MG63 (cell line): ENCODE measurements around the gene FSTL5. TPM values are rescaled to one million over a fixed set of nuclear protein-coding genes. Genes with fewer than 3 reads are reported as not detected.

Source experiments
- DNase-seq: peaks from one replicate; pipeline ENCODE4 v3.0.0-alpha.2; 2020
- H3K27me3 ChIP-seq: fragments of 250-450 bp; sonication (Bioruptor Pico); 2 replicates; pipeline ENCODE4 v1.5.1; 2020; ENCODE audit warnings: mild to moderate bottlenecking, moderate library complexity
- H3K36me3 ChIP-seq: fragments of 250-450 bp; sonication (Bioruptor Pico); 2 replicates; pipeline ENCODE4 v1.5.1; 2020; ENCODE audit warnings: mild to moderate bottlenecking, moderate library complexity
- H3K4me3 ChIP-seq: fragments of 250-450 bp; sonication (Bioruptor Pico); 2 replicates; pipeline ENCODE4 v1.5.1; 2020; ENCODE audit warnings: mild to moderate bottlenecking, moderate library complexity
- H3K9me3 ChIP-seq: fragments of 250-450 bp; sonication (Bioruptor Pico); 2 replicates; pipeline ENCODE4 v1.5.1; 2020; ENCODE audit warnings: mild to moderate bottlenecking, moderate library complexity
- total RNA-seq: library from RNA; depleted of rRNA; stranded (reverse); fragments of >200 nt; shearing (Covaris generic); gene quantifications from 2 replicates; pipeline ENCODE4 v1.2.3, GENCODE V29; 2014; ENCODE audit warnings: low replicate concordance

Gene FSTL5
- total RNA-seq, 1 experiment from 2014 or later: not detected

DNA sequence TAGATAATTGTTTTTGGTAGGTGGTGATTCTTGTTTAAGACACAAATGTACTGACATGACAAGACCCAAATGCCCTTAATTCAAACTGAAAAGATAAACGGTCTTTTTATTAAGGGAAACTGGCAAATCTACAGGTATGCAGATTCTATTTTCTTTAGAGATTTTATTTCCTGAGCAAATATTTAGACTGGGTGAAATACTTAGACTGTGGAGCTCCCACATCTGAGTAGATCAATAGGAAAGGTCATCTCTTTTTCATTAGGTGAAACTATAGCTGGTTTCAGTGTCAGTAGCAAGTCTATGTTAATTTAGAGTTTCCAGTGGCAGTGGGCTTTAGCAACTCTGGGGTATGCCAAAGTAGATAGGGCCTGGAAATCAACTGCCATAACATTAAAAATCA lies 446.7 kb downstream of the FSTL5 start:
- H3K27me3 ChIP-seq: no peaks in the 10 kb centered on the region
- no peak overlapping the region for H3K4me3 ChIP-seq
- no peak for DNase-seq
- no peaks in the 10 kb centered on the region; the same call in 1 of the 2 replicates for H3K9me3 ChIP-seq
- no peaks in the 10 kb centered on the region for H3K36me3 ChIP-seq

GRCh38 chr4:161714931-161715330 lies 448.9 kb downstream of the FSTL5 start:
- H3K9me3 ChIP-seq: no peaks in the 10 kb centered on the region; the same call in 1 of the 2 replicates
- no peaks in the 10 kb centered on the region for H3K27me3 ChIP-seq
- no peak for DNase-seq
- H3K4me3 ChIP-seq: no peak overlapping the region
- no peaks in the 10 kb centered on the region for H3K36me3 ChIP-seq

GRCh38 chr4:161714022-161714751 lies 449.6 kb downstream of the FSTL5 start:
- Histone ChIP-seq H3K9me3 (no peaks in the 10 kb centered on the region), H3K27me3 (no peaks in the 10 kb centered on the region), H3K4me3 (no peak overlapping the region), H3K36me3 (no peaks in the 10 kb centered on the region)
- peak; percentile 25 for DNase-seq

DNA sequence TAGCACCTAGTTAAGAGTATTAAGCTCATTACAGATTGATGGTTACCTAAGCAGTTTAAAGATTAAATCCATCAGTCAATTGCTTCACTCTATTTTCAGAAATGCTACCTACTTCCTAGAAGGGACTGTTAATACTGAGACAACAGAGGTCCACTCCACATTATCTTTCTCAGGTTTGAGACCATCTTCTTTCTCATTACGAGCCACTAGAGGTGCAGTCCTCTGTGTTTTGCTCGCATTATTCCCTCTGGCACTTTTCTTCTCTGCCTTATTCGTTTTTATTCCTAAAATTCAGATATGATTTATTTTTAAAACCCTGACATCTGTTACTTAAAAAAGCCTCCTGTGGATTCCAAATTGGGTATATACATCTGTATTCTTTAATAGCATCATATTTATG lies 459.1 kb downstream of the FSTL5 start:
- no peaks in the 10 kb centered on the region for H3K27me3 ChIP-seq
- no peaks in the 10 kb centered on the region for H3K9me3 ChIP-seq
- no peak for DNase-seq
- no peaks in the 10 kb centered on the region for H3K36me3 ChIP-seq
- H3K4me3 ChIP-seq: no peak overlapping the region

GRCh38 chr4:161704040-161704439 lies 459.8 kb downstream of the FSTL5 start:
- Histone ChIP-seq H3K4me3 (no peak overlapping the region), H3K27me3 (no peaks in the 10 kb centered on the region), H3K9me3 (no peaks in the 10 kb centered on the region), H3K36me3 (no peaks in the 10 kb centered on the region)
- DNase-seq: no peak

DNA sequence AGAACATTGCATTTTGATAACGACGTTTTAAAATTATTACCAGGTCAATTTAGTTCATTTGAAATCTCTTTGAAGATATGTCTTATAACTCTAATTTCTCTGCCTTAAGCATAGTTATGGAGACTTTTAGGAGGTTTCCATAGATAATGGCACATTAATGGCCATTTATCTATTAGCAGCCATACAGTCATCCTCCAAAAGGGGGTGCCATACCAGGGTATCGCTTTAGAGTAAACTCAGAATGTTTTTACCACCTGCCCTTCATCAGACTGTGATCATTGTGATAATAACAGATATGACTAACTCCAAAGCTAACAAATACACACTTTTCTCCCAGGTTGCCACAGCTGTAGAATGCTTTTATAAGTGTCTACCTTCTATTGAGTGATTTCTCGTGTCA lies 461.5 kb downstream of the FSTL5 start:
- no peaks in the 10 kb centered on the region for H3K27me3 ChIP-seq
- no peaks in the 10 kb centered on the region for H3K9me3 ChIP-seq
- DNase-seq: no peak
- no peak overlapping the region for H3K4me3 ChIP-seq
- no peaks in the 10 kb centered on the region for H3K36me3 ChIP-seq

- no peaks in the 10 kb centered on the region for H3K9me3 ChIP-seq
- no peak for DNase-seq
Measured at GRCh38 chr4:161696944-161697343, 466.9 kb downstream of the FSTL5 start.

GRCh38 chr4:161680146-161680545 lies 483.7 kb downstream of the FSTL5 start:
- H3K27me3 ChIP-seq: no peaks in the 10 kb centered on the region
- H3K36me3 ChIP-seq: no peaks in the 10 kb centered on the region
- DNase-seq: no peak
- no peaks in the 10 kb centered on the region for H3K9me3 ChIP-seq
- H3K4me3 ChIP-seq: no peak overlapping the region

More at GRCh38 chr4:161696944-161697343, 466.9 kb downstream of the FSTL5 start:
- no peaks in the 10 kb centered on the region for H3K27me3 ChIP-seq
- H3K36me3 ChIP-seq: no peaks in the 10 kb centered on the region
- no peak overlapping the region for H3K4me3 ChIP-seq

DNA sequence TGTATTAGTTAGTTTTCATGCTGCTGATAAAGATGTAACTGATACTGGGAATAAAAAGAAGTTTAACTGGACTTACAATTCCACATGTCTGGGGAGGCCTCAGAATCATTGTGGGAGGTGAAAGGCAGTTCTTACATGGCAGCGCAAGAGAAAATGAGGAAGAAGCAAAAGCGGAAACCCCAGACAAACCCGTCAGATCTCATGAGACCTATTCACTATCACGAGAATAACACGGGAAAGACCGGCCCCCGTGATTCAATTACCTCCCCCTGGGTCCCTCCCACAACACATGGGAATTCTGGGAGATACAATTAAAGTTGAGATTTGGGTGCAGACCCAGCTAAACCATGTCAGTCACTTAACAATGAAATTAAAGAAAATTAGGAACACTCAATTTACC lies 499.1 kb downstream of the FSTL5 start:
- Histone ChIP-seq H3K27me3 (no peaks in the 10 kb centered on the region), H3K4me3 (no peak overlapping the region), H3K9me3 (no peaks in the 10 kb centered on the region), H3K36me3 (no peaks in the 10 kb centered on the region)
- no peak for DNase-seq

- DNase-seq: no peak
- H3K36me3 ChIP-seq: no peaks in the 10 kb centered on the region
Measured at GRCh38 chr4:161663844-161664243, 500.0 kb downstream of the FSTL5 start.

DNA sequence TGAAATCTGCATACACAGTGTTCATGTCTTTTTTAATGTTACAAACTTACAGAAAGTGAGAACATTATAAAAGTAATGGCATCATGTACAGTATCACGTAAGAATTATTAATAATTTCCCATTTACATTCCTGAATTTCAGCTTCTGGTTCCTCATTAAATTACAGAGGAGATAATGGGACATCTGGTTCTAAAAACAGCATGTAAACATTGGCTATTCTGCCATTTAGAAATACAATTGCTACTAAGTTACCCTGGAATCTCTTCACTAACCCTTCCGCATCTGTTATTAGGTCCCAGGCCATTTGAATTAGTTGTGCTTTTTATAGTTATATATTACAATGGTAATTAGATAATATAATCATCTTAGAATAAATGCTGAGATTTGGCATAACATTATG lies 505.1 kb downstream of the FSTL5 start:
- no peaks in the 10 kb centered on the region for H3K27me3 ChIP-seq
- no peaks in the 10 kb centered on the region for H3K9me3 ChIP-seq
- H3K36me3 ChIP-seq: no peaks in the 10 kb centered on the region
- no peak overlapping the region for H3K4me3 ChIP-seq
- DNase-seq: no peak

More at GRCh38 chr4:161663844-161664243, 500.0 kb downstream of the FSTL5 start:
- Histone ChIP-seq H3K4me3 (no peak overlapping the region), H3K9me3 (no peaks in the 10 kb centered on the region), H3K27me3 (no peaks in the 10 kb centered on the region)

DNA sequence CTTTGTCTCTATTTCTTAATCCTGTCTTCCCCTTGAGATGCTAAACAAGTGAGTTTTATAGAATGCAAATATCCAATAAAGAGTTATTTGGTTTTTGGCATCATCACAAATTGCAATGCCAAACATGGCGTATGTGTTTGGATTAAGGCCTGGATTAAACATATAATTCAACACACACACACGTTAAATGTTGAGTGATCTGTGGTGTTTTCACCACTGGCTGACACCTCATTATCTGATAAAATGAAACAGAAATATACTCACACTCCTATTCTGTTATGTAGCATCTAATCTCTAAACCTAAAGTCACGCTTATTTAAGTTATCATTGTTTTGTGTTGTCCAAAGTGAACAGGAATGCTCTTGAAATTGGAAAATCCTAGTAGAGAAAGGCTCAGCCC lies 506.2 kb downstream of the FSTL5 start:
- Histone ChIP-seq H3K4me3 (no peak overlapping the region), H3K36me3 (no peaks in the 10 kb centered on the region), H3K27me3 (no peaks in the 10 kb centered on the region), H3K9me3 (no peaks in the 10 kb centered on the region)
- DNase-seq: no peak

DNA sequence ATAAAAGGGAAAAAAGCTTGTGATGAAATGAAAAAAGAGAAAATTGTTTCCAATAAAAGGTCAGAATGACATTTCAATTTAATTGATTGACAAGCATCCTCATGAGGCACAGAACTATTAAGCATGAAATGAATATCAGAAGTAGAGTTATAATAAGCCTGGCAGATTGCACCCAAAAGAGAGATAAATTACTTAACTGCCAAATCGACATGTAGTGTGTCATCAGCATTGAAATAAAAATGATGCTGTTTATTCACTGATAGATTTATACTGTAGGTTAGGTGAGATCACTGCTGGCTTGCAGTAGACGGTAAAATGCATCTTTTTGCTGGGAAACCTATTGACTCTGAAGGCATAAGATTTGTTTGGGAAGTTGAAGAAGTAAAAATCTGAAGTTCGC lies 507.2 kb downstream of the FSTL5 start:
- Histone ChIP-seq H3K9me3 (no peaks in the 10 kb centered on the region), H3K27me3 (no peaks in the 10 kb centered on the region), H3K4me3 (no peak overlapping the region), H3K36me3 (no peaks in the 10 kb centered on the region)
- no peak for DNase-seq

- H3K27me3 ChIP-seq: no peaks in the 10 kb centered on the region
- no peak overlapping the region for H3K4me3 ChIP-seq
- DNase-seq: no peak
- no peaks in the 10 kb centered on the region for H3K9me3 ChIP-seq
- H3K36me3 ChIP-seq: no peaks in the 10 kb centered on the region
Measured at GRCh38 chr4:161655148-161655547, 508.7 kb downstream of the FSTL5 start.

GRCh38 chr4:161653697-161654096 lies 510.1 kb downstream of the FSTL5 start:
- H3K9me3 ChIP-seq: no peaks in the 10 kb centered on the region
- no peak for DNase-seq

GRCh38 chr4:161651586-161651985 lies 512.2 kb downstream of the FSTL5 start:
- no peaks in the 10 kb centered on the region for H3K27me3 ChIP-seq
- H3K36me3 ChIP-seq: no peaks in the 10 kb centered on the region
- no peak for DNase-seq
- no peak overlapping the region for H3K4me3 ChIP-seq
- H3K9me3 ChIP-seq: no peaks in the 10 kb centered on the region

More at GRCh38 chr4:161653697-161654096, 510.1 kb downstream of the FSTL5 start:
- H3K36me3 ChIP-seq: no peaks in the 10 kb centered on the region
- no peaks in the 10 kb centered on the region for H3K27me3 ChIP-seq
- H3K4me3 ChIP-seq: no peak overlapping the region

- Histone ChIP-seq H3K9me3 (no peaks in the 10 kb centered on the region), H3K36me3 (no peaks in the 10 kb centered on the region), H3K4me3 (no peak overlapping the region), H3K27me3 (no peaks in the 10 kb centered on the region)
- no peak for DNase-seq
Measured at GRCh38 chr4:161650812-161651211, 513.0 kb downstream of the FSTL5 start.

GRCh38 chr4:161647757-161648156 lies 516.0 kb downstream of the FSTL5 start:
- DNase-seq: no peak
- no peaks in the 10 kb centered on the region for H3K36me3 ChIP-seq
- no peaks in the 10 kb centered on the region for H3K9me3 ChIP-seq
- no peaks in the 10 kb centered on the region for H3K27me3 ChIP-seq
- H3K4me3 ChIP-seq: no peak overlapping the region
